NCI-H526 treated with DMSO at 0.1 percent for 48 hours (cell line): Measurements from ENCODE around the gene FAM13C.

Experiments
- DNase-seq: peaks from one replicate; lab custom pipeline; 2025; lab: John Stamatoyannopoulos, UW

Gene FAM13C

DNA sequence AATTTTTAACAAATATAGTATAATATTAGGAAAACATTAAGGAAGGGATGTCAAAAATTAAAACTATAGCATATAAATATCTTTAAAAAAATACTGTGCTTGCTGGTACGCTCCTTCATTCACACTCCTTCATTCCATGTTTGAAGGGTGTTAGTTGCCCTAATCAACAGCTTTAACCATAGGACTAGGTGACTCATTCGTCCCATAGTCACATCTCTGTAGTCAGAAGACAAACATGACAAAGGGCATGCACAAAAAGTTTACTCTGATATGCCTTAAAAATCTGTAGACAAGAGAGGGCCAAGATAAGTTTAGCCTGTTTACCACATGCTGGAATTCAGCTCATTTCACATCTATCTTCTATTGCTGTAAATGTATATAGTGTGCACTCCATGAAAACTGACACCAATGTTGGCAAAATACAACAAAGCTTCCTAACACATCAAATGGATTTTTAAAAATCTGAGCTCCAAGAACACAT lies 646 bp downstream of the FAM13C start:
- DNase-seq, result no peak

GRCh38 chr10:59360605-59361405 lies 1.5 kb downstream of the FAM13C start:
- no peak for DNase-seq

GRCh38 chr10:59358576-59358975 lies 3.8 kb downstream of the FAM13C start:
- DNase-seq, result no peak

GRCh38 chr10:59354434-59354833 lies 7.9 kb downstream of the FAM13C start:
- DNase-seq, result no peak

GRCh38 chr10:59350558-59350957 lies 11.8 kb downstream of the FAM13C start:
- DNase-seq, result no peak

GRCh38 chr10:59346321-59346720 lies 16.0 kb downstream of the FAM13C start:
- DNase-seq, result no peak

DNA sequence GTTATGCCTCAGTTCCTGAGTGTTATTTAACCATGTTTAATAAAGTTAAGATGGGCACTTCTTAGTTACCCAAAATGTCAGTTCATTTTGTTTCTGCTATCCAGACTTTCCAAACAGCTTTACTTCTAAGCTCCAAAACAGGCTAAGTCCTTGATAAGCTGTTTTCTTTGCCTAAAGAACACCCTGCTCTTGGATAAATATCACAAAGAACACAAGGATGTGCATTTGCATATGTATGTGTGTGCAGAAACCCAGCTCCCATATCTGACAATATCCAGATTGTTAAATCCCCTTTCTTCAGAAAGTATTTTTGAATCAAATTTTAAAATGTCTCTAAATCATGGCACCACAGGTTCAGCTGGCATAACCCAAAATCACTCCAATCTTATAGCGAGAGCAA lies 19.6 kb downstream of the FAM13C start:
- no peak for DNase-seq

GRCh38 chr10:59342000-59342399 lies 20.3 kb downstream of the FAM13C start:
- no peak for DNase-seq

GRCh38 chr10:59340285-59340684 lies 22.1 kb downstream of the FAM13C start:
- no peak for DNase-seq

GRCh38 chr10:59339351-59339750 lies 23.0 kb downstream of the FAM13C start:
- no peak for DNase-seq

DNA sequence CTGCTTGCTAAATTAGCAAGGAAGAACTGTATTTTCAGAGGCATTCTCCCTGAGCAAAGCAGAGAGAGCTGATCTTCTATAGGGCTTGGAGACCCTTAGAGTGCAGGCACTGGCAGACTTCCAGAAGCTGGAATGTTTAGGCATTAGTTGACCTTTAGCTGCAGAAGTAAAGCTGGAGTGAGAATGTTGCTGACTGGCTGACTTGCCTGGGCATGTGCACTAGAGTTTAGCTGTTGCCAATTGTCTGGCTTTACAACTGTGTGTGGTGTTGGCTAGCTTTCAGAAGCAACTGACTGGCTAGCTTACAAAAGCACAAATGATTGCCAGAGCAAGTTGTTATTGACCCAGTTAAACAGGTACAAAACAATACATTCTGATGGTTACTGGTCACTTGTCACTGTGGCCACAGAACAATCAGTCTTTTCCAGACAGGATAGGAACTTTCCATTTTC lies 25.1 kb downstream of the FAM13C start:
- no peak for DNase-seq

DNA sequence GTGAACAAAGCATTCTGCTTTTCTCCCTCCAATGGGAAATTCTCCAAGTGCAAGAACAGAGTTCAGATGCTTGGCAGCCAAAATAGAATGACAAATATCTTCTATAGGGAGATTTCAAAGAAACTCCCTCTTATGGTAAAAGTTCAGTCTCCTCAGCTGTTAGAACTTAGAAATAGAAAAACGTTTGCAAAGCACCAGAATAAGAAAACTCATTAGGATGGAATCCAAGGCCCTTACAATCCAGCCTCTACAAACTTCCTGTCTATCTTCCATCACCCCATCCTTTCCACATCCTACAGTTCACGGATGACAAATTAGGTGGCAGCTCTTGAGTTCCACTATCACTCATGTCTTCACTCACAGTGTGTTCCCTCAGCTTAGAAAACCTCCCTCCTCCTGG lies 25.7 kb downstream of the FAM13C start:
- DNase-seq, result no peak

DNA sequence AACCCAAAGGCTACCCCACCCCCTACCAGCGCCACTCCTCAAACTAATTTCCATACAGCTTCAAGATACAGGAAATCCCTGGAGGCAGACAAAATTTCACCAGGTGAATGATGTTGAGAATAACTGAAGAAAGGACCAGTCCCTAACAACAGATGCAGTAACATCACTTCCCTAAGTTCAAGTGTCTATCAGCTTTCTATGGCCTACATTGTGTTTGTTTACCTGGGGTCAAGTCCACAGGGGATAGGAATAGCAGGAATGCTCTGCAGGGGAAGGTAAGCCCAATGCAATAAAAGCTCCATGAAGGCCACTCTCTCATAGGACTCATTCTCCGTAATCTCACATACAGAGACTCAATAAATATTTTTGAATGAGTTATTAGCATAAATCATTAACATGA lies 26.9 kb downstream of the FAM13C start:
- DNase-seq, result no peak

DNA sequence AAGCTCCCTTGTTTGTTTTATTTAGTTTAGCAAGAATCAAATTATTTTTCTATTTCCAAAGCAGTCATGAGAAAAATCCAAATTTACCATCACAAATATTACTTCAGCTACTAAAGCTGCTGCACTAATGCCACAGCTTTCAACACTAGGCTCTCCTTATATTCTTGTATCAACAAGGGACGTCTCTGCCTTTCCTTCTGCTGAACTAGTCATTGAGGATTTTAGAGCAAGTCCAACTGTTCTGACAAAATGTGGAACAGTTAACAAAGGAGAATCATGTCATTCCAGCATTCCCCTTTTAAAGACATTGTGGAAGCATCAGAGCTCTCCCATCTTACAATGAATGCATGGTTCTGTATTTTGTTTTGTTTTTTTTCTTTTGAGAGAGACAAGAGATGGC lies 28.6 kb downstream of the FAM13C start:
- no peak for DNase-seq

DNA sequence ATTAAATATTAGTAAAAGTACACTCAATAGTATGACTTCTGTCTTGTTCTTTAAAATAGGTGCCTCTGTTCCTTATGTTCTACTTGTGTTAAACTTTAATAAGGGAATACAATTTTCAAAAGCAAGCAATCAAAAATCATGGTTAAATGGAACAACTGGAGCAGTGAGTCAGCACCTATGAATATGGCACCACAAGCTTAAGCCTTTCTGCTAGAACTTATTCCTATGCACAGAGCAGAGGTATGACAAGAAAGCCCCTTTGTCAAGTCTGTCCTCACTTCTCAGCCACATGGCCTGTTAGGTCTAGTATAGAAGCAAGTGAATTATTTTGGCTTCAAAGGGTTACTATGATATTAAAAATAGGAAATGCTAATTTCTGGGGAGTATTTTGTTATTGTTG lies 29.8 kb downstream of the FAM13C start:
- no peak for DNase-seq

DNA sequence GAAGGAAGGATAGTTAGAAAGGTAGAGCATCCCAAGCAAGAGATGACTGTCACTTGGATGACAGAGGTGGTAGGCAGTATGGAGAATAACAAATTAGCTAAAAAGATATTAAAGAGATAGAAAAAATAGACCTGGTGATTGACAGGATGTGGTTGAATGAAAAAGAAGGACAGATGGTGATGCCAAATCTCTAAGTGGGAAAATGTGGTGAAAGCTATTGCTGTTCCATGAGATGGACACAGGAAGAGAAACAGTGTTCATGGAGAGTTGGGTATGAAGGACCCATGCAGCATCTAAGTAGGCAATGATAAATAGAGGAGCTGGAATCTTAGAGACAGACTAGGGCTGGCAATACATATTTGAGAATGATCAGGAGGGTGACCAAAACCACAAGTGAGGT lies 30.7 kb downstream of the FAM13C start:
- DNase-seq, result no peak

DNA sequence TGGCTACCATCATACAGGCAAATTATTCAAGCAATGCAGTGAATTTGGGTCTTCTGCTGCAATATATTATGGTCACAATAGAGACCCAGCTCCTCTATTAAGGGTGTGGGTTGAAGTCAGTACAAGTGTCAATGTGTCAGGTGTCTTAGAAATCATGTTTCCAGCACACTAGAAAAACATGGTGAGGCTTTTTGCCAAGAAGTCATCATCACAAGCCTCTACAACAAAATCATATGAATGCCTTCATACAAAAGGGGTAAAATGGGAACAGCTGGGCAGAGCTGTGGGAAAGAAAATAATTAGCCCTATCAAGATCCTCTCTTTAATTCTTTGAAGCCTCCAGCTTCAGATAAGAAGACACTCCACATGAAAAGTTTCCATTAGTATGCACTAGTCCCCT lies 37.2 kb downstream of the FAM13C start:
- no peak for DNase-seq

DNA sequence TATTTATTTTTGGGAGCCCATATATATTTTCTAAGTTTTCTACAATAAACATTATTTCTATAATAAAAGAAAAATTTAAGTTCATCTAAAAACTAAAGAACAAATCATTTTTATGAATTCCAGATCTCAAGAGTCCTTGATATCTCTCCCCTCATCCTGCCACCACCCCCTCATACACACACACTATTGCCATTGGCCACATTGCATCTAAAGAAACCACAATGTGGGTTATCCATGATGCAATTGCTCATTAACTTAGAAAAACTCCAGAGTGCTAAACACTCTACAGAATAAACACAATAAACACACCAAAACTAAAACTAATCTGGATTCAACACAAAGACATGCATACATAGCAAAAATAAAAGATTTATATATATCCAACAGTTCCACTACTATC lies 37.8 kb downstream of the FAM13C start:
- DNase-seq, result no peak

GRCh38 chr10:59323831-59324401 lies 38.4 kb downstream of the FAM13C start:
- DNase-seq, result no peak

- DNase-seq, result no peak
Measured at GRCh38 chr10:59323036-59323459, 39.3 kb downstream of the FAM13C start.

- DNase-seq, result no peak
Measured at GRCh38 chr10:59322131-59322530, 40.2 kb downstream of the FAM13C start.

- no peak for DNase-seq
Measured at GRCh38 chr10:59320355-59320754, 42.0 kb downstream of the FAM13C start.

DNA sequence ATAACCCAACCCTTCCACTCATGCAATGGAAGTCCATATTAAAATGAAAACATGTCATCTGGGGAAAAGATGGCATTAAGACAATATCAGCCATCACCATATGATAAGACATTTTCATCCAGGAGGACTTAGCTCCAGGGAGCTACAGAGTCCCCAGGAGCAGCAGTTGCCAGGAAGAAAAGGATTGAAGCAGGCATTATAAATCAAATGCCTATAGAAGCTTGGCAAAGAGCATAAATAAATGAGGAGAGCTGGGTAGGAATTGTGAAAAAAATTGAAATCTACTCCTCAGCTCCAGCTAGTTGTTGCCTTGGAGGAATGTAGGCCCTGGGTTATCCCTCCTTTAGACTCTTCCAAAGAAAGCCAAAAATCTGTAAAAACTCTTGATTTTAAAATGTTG lies 42.5 kb downstream of the FAM13C start:
- DNase-seq, result no peak

- DNase-seq, result no peak
Measured at GRCh38 chr10:59317066-59317465, 45.3 kb downstream of the FAM13C start.
